Hypothalamus (tissue), 51 donors: ENCODE measurements around the gene TGFBR2.

Source experiments
- DNase-seq, 51 donors: peaks; one replicate each; lab custom pipeline; 2025; lab: John Stamatoyannopoulos, UW

The TGFBR2 gene

DNA sequence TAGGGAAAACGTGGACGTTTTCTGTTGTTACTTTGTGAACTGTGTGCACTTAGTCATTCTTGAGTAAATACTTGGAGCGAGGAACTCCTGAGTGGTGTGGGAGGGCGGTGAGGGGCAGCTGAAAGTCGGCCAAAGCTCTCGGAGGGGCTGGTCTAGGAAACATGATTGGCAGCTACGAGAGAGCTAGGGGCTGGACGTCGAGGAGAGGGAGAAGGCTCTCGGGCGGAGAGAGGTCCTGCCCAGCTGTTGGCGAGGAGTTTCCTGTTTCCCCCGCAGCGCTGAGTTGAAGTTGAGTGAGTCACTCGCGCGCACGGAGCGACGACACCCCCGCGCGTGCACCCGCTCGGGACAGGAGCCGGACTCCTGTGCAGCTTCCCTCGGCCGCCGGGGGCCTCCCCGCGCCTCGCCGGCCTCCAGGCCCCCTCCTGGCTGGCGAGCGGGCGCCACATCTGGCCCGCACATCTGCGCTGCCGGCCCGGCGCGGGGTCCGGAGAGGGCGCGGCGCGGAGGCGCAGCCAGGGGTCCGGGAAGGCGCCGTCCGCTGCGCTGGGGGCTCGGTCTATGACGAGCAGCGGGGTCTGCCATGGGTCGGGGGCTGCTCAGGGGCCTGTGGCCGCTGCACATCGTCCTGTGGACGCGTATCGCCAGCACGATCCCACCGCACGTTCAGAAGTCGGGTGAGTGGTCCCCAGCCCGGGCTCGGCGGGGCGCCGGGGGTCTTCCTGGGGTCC, at the start of gene TGFBR2:
Gene TGFBR2, plus strand, starts transcription at position 301 of the 731 bp plus-strand sequence. Its CDS starts 283 bp downstream, at position 584.
- peak in 46 of 51 donors; percentile 2 to 78 (median 39) for DNase-seq

DNA sequence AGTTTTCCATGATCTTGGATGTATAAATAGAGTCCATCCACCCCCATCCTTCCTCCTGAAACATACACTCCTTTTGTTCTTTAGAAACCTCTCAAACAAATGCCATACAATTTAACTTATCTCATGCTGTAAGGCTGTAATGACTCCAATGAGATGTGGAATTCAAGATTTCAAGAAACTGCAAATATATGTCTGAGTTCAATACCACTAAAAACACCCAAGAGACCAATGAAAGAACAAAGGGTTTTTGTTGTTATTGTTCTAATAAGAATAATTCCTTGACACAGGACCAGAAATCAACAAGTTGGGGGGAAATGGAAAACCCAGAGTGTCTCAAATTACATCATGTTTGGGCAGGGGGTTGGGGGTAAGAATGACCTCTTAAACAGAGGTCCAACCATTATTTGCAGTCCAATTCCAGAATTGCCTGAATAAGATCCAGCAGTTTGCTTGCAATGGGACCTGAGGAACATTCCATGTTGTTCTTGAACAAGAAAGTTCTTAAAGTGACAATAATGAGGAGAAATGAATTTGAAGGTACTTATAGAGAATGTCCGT, 48.6 kb upstream of the TGFBR2 start:
- no peak for DNase-seq

DNA sequence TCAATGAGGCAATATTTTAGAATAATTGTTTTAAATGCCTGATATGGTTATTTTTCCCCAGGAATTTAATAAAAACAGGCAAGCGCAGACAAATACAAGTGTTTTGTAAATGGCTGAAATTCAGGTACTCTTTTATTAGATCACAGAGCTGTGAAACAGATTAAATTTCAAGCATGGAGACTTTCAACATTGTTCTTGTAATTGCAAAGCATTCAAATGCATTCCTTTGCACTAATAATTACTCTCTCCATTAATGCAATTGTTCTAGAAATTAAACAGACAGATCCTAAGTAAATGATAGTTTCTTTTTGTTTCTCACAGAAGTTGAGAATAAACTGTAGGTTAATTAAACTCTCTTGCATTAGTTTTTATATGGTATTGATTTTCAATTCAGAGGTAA, 42.4 kb upstream of the TGFBR2 start:
- no peak for DNase-seq

DNA sequence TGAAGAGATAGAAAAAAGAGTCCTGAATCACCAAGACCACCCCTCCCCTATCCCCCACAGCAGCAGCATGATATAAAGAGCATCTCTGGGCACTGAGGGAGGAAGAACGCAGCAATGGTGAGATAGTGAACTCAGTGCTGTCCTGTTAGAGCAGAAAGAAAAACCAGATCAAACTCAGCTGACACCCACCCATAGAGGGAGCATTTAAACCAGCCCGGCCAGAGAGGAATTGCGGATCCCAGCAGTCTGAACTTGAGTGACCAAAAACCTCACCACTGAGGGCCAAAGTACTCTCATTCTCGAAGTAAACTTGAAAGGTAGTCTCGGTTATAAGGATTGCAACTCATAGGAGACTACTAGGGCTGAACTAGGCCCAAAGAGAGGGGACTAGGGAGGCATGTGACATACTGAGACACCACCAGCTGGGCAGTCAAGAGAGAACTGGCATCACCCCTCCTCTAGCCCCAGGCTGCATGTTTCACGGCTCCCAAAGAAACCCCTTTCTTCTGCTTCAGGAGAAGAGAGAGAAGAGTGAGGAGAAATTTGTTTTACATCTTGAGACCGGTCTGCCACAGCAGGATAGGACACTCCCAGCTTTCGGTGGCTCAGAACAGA, 39.2 kb upstream of the TGFBR2 start:
- DNase-seq = no peak

DNA sequence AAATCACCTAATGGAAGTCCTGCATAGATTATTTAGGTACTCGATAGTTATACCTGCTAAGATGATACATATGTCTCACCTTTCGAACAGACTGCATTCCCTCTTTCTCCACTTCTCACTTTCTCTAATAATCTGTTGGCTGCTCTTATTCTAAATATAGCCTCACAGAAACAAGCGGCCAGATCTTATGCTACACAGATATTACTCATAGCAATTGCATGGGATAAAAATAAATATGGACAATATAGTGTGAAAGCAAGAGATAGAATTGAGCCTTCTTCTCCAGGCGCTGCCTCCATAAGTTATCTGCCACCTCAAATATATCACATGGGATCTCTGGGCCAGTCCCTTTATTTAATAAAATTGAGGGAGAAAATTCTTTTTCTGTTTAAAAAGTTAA, 29.5 kb upstream of the TGFBR2 start:
- DNase-seq = no peak

DNA sequence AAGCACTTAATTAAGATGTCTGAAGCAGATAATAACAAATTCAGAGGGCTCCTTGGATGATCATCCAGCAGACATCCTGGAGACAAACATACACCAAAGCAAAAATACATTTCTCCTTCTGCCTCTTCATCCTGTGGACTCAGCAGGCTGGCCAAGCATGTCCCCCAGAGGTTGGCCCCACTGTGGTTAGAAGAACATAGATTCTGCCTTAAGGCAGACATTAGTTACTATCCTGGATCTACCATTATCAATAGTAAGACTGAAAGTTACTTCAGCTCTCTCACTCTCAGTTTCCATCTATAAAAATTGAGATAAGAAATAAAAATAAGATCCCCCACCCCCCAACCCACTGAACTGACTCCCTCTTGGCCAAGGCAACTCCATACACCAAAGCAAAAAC, 28.6 kb upstream of the TGFBR2 start:
- DNase-seq = no peak

DNA sequence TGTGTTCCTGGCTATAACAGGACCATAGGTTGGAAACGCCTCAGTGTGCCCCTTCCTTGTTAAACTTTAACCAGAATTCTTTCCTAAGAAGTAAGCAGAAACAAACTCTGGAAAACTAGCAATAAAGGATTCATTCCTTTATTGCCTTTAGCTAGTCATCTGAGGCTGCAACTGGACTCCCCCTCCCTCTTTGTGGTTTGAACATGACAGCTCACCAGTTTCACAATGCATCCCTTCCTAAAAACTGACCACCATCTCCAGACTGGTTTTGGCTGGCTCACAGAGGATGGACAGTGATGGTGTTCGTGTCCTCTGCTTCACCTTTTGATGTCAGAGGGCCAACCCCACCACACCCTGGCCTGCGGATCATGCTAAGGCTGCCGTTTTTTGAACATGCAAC, 27.9 kb upstream of the TGFBR2 start:
- peak in 4 of 51 donors; percentile 1 to 6 (median 2) for DNase-seq

DNA sequence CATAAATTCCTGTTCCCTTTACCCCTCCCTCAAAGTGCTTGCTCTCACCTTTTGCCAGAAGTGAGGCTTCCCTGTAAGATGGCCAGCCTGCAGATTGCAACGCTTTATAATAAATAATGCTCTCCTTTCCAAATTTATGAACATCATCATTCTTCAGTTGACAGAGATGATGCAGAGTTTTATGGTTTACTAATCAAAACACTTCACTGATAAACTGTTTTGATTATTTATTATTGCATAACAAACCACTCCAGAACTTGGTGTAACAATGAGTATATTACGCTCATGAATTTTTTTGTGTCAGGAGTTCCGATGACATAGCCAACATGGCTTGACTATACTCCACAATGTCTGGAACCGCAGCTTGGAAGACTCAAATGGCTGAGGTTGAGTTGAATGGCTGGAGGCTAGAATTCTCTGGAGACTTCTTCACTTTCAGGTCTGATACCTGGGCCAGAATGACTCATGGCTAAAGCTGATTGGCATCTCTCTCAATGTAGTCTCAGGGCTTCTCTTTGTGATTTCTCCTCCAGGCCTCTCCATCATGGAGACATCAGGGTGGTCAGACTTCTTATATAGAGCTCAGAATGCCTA, 27.3 kb upstream of the TGFBR2 start:
- no peak for DNase-seq

DNA sequence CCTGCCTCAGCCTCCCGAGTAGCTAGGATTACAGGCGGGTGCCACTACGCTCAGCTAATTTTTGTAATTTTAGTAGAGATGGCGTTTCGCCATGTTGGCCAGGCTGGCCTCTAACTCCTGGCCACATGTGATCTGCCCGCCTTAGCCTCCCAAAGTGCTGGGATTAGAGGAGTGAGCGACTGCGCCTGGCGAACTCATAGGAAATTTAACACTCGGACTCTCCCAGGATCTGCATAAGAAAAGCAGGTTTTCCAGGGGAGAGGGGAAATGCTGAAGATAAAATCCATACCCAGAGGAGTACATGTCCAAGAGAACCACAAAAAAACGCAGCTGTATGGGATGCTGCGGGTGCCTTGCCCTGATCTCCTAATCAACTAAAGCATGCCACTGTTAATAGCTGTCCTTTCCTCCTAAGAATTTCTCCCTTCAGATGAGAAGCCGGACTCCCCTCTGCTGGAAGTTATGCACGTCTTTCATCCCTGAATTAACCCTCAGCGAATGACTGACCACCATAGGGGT, 25.3 kb upstream of the TGFBR2 start:
- DNase-seq = no peak

DNA sequence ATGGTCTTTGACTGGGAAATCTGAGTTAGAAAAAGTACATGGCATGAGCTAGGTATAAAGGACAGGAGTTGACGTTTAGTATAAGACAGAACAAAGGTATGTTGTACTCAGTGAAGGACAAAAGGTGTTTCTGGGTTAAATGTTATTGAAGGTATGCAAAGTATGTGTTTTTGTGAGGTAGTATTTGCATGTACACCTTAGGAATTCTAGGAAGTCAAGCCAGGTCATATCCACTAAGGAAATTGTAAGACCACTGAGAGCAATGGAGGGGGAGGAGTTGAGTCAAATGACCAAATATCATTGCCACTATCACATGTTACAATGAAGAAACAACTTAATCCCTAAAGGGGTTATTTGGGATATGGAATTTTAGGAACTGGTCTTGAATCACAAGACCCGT, 24.4 kb upstream of the TGFBR2 start:
- no peak for DNase-seq

DNA sequence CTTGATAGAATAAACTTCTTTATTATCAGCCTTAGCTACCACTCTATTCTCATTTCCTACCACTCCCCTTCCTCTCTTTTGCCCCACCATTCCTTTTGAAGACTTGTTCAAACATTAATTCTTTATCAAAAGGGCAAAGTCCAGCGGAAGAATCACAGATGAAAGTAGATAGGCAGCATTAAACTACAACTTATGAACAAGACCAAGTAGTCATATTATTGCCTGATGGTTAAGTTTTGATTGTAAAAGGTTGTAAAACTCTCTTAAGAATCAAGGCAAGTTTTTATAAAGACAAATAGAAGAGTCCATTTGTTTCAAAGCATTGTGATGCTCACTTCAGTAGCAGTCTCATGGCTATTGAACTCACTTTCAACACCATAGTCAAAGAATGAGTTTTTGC, 22.4 kb upstream of the TGFBR2 start:
- DNase-seq = no peak

DNA sequence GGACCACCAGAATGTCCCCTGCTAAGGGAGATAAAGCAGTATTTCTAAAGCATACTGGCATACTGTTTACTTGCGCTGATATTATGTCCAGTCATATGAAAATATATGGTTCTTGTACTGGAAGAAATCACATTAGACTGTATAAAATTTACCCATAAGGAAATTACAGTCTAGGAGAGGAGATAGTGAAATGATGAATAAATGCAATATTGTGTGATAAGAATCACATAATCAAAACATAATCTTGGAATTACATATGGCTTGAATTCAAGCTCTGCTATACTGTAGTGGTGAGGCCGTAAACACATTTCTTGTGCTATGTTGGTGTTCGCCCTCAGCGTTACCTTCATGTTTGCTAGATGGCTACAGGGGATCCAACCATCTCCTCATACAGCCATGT, 20.7 kb upstream of the TGFBR2 start:
- DNase-seq = no peak

DNA sequence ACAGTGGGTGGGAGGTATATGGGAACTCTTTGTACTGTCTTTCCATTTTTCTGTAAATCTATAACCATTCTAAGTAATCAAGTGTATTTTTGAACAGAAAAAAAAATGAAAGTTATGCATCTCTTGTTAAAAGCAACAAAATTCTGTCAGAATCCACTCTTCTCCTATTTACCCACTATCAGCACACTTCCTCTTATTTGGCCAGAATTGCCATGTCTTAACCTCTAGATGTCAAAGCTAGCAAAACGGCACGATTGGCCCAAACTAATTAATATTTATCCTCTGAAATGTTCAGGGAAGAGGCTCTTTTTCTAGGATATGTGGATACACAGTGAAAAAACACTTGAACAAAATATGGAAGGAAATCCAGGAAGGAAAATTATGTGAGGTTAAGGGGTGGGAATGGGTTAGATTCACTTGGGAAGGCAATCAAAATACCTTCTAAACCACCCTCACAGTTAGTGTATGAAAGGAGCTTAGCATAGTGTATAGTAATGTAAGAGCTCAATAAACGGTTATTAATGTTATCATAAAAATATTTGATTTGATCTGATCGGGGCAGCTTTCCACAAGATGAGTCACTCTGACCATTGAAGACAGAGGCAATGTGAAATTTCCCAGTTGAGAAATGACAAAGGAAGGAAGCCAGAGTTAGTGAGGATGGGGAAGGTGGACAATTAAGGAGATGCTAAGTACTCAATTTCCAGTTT, 20.1 kb upstream of the TGFBR2 start:
- no peak for DNase-seq

DNA sequence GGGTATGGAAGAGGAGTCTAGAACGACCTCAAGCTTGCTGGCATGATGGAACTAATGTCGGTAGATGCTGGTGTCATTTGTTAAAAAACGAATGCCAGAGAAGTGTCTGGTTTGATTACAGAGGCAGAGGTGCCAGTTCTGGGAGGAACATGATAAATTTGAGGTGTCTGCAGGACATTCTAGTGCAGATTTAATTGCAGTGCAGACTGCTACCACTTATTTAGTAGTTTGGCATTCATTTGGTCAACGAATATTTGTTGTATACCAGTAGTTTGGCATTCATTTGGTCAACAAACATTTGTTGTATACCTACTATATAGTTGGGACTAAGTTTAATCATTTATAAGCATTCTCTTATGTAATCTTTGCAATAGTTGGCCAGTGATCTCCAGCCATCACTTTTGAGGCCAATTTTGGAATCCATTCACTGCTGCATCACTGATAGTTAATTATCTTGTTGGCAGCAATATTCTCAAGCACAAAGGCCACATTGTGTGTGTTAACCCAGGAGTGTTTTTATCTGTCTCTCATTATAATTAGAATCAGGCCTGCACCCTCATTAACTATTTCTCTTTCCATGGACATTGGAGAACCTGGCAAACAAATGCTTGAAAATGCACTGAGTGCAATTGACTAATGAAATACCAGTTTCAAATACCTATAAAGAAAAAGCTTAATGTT, 19.5 kb upstream of the TGFBR2 start:
- no peak for DNase-seq

DNA sequence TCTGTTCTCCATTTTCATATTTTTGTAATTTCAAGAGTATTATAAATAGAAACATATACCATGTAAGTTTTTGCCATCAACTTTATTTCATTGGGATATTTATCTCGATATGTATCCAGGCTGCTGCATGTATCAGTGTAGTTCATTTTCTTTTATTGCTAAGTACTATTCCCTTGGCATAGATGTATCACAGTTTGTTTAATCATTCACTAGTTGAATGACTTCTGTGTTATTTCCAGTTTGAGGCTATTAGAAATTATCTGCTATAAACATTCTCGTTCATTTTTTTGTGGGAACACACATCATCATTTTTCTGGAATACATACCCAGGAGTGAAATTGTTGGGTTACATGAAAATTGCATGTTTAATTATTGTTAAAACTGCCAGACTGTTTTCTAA, 18.5 kb upstream of the TGFBR2 start:
- DNase-seq = no peak

DNA sequence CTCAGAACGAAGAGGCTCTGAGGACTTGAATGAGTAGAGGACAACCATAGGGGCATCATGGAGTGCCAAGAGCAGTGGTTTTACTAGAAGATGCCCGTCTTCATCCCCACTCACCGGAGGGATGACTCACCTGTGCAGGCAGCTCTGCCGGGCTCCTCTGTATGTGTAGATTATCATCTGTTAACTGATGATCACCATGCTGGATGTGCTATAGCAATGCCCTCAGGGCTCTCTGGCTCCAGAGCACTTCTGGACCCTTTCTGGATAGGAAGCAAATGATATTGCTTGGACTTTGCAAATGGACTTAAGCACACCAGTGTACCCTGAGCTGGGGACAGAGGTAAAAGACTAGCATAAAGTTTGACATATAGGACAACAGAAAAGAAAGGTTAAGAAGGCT, 10.2 kb upstream of the TGFBR2 start:
- no peak for DNase-seq

DNA sequence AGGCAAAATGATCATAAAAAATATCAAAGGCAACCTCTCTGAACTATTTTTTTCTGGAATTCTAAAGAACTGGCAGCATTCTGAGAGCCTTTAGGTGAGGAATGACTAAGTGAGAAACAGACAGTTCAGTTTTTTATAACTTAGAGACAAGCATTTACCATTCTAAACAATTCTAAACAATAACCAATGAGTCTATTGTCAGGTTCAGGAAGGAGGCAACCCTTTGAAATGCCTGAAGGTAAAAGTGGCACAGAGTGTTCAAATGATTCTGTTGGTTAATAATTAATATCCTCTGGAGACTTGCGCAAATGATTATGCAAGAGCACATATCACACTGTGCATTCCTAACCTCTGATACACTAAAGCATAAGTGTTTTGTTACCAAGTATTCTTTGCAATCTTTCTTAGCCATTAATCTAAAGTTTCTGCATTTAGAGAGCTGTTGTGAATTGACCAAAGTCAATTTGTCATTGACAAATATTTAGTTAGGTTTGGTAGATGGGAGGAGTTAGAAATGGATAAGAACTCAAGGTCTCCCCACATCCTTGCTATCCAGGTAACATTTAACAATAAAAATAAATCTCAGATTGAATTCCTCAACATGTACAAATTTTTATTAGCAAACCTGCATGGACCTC, 9.2 kb upstream of the TGFBR2 start:
- DNase-seq = no peak

DNA sequence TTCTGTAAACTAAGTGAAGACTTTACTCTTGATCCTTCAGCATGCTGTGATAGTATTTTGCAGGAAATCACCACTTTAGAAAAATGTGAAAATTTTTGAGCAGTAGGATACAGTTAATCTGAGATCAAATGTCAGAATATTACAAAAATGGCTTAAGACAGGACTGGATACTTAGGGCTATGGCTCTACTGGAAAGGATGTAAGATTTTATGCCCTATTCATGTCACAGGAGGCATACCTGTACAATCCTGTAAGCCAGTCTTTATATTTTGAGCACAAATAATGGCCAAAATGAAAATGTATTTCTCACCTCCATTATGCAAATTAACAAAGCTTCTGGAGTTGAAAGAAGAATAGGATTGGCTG, 8.6 kb upstream of the TGFBR2 start:
- no peak for DNase-seq

DNA sequence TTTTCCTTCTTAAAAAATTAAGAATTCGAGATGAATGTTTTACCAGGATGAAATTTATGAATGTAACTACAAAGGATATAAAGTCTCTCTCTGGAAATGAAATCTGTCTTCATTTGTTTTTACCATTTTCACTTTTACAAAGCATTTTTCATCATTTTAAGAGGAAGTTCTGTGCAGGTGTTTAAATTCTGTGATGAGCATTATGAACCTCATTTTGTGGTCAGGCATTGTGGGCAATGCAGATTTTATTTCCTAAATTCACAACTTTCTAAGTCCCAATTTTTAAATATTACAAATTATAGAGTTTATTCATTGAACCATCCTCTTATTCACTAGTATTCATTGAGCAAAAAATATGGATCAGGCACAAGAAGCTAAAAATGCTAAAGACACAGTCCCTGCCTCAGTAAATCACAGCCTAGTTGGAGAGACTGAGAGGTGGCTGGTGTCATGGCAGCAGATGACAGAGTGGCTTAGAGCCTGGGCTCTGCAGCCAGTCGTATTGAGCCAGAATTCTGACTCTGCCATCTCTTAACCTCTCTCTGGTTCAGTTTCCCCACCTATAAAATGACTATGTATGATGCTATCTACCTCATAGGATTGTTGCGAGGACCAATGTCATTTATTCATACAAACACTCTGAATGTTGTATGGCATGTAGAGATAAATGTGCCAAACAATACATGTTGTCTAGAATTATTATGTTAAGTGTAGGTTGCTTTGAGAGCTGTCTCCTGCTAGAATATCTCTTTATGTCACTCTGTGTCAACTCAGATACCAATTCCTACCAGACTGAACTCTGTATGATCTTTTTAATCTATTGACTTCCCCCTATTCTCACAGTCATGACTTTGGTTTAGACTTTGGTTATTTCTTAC, 7.5 kb upstream of the TGFBR2 start:
- no peak for DNase-seq
